ENCODE data around the gene ELF2. TPM values are rescaled to one million over a fixed set of nuclear protein-coding genes. Genes with fewer than 3 reads are reported as not detected.
A peak's percentile ranks its signal among the peaks of the same experiment; 100 is the strongest.

The ELF2 gene
- total RNA-seq, 4 donors from 2014 or later: 58.1 to 76.6 (median 65.0) TPM

DNA sequence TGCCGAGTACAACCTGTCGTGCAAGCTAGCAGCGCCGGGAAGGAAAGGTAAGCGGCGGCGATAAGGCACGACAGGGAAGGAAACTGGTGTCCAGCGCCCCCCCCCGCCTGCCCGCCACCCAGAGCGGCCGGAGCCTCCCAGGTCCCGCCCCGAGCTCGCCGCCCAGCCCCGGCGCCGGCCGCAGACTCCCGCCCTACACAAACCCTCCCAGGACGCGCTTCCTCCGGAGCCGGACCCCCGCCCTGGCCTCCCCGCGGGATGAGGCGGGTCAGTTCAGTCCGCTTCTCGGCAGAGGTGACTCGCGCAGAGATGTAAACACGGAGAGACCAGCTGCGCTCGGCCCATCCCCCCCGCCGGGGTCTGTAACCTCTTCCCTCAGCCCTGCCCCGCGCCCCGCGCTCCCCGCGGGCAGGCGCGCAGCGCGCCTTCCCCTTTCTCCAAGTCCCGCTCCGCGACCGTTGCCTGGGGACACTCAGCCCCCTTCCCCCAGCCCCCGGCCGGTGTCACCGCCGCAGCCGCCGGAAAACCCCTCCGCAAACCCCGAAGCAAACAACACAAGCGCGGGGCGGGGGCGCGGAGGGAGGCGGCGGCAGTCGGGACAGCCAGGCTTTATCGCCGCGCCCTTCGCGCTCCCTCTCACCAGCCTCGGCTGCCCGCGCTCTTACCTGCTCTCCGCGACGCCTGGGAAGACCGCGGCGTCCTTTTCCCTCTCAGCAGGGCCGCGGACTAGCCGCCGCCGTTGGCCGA is 543 bp downstream of the ELF2 start:
- TF ChIP-seq, protein P1, sequence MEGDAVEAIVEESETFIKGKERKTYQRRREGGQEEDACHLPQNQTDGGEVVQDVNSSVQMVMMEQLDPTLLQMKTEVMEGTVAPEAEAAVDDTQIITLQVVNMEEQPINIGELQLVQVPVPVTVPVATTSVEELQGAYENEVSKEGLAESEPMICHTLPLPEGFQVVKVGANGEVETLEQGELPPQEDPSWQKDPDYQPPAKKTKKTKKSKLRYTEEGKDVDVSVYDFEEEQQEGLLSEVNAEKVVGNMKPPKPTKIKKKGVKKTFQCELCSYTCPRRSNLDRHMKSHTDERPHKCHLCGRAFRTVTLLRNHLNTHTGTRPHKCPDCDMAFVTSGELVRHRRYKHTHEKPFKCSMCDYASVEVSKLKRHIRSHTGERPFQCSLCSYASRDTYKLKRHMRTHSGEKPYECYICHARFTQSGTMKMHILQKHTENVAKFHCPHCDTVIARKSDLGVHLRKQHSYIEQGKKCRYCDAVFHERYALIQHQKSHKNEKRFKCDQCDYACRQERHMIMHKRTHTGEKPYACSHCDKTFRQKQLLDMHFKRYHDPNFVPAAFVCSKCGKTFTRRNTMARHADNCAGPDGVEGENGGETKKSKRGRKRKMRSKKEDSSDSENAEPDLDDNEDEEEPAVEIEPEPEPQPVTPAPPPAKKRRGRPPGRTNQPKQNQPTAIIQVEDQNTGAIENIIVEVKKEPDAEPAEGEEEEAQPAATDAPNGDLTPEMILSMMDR (IDR thresholded peaks at IDR 0.05): peak in 1 of 6 experiments; percentile 13
- peak in 1 of 2 donors; percentile 73 for TF ChIP-seq POLR2A (IDR thresholded peaks at IDR 0.05)
- peak overlapping the region; percentile 93 to 100 (median 98) for H3K27ac ChIP-seq
- DNase-seq: peak; percentile 83 to 86
- peaks cover 6 to 16% of the 10 kb centered on the region in 2 donors for H3K4me1 ChIP-seq
- intact Hi-C loops (cut with DNase I): loop anchor here (5.0 kb wide), 4 partner anchors 94 to 159 kb away; partner anchors contain the start of gene NOCT
- H3K36me3 ChIP-seq: no peaks in the 10 kb centered on the region
- 0% methylated on average over 10 to 29 of the region's 89 CpGs for WGBS, 2 donors
- H3K9me3 ChIP-seq: no peaks in the 10 kb centered on the region
- peak overlapping the region; percentile 68 to 97 (median 93) for H3K4me3 ChIP-seq (replicated peaks in 1 of 3)
- no peaks in the 10 kb centered on the region for H3K27me3 ChIP-seq

DNA sequence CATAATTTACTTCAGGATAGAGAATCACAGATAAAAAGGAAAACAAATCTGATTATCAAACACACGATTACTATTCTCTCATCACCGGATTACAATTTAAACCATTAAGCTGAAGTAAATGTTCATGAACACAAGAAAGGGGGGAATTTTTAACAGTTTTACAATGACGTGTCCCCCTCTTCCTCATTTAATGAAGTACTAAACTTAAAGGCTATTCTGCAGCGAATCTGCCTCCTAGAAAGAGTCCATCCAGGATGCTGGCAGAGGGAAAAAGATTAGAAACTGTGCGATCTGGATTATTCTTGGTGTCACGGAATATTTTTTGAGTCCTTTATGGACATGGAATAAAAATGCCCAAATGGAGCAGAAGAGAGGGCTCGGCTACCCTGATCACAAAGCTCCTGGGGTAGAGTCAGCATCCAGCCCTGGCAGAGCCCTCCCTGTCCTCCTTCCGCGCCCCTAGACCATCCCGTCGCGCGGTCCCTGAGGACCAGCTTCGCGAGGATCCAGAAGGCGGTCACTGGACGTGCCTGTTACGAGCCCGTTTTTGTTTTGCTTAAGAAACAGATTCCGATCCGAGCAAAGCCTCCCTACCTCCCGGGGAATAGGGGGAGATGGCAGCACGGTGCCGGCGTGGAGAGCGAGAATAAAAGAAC is 1.2 kb downstream of the ELF2 start:
- Histone ChIP-seq H3K36me3 (no peaks in the 10 kb centered on the region), H3K27ac (peak overlapping the region; percentile 93 to 100 (median 98)), H3K27me3 (no peaks in the 10 kb centered on the region), H3K4me1 (peaks cover 6 to 16% of the 10 kb centered on the region in 2 donors), H3K9me3 (no peaks in the 10 kb centered on the region), H3K4me3 (replicated peaks in 1 of 3) (peak overlapping the region; percentile 68 to 97 (median 93))
- intact Hi-C loops (cut with DNase I): loop anchor here (5.0 kb wide), 4 partner anchors 93 to 158 kb away; partner anchors contain the start of gene NOCT
- no peak for DNase-seq
- 4 to 5% methylated on average over 21 to 26 of the region's 26 CpGs for WGBS, 2 donors
- TF ChIP-seq POLR2A (IDR thresholded peaks at IDR 0.05): no peak
- TF ChIP-seq, protein P1 (IDR thresholded peaks at IDR 0.05): no peak

DNA sequence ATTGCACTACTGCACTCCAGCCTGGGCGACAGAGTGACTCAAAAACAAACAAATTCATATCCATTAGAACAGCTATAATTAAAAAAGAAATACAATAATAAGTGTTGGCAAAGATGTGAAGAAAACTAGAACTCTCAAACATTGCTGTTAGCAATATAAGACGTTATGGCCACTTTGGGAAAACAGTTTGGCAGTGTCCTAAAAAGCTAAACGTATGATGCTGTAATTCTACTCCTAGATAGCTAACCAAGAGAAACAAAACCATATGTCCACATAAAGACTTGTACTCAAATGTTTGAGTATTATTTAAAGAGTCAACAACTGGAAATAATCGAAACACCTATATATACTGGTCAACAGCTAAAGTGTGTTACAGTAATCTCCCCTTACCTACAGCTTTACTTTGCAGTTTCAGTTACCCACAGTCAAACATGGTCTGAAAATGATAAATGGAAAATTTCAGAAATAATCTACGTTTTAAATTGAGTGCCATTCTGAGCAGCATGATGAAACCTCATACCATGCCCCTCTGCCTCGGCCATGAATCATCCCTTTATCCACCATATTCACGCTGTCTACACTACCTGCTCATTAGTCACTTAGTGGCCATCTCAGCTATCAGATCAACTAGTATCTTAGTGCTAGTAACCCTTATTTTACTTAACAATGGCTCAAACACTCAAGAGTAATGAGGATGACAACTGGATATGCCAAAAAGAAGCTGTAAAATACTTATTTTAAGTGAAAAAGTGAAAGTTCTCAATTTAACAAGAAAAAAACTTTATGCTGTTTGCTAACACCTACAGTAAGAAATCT is 4.9 kb downstream of the ELF2 start:
- WGBS, 2 donors: 70 to 71% methylated on average over 7 of the region's 7 CpGs
- no peak for TF ChIP-seq POLR2A (IDR thresholded peaks at IDR 0.05)
- intact Hi-C loops (cut with DNase I): no loop called here

DNA sequence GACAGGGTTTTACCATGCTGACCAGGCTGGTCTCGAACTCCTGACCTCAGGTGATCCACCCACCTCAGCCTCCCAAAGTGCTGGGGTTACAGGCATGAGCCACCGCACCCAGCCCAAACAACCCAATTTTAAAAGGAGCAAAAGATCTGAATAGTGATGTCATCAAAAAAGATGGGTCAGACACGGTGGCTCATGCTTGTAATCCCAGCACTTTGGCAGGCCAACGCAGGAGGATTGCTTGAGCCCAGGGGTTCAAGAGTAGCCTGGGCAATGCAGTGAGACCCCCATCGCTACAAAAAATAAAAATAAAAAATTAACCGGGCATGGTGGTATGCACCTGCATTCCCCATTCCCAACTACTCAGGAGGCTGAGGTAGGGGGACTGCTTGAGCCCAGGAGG is 6.1 kb downstream of the ELF2 start:
- TF ChIP-seq, protein P1 (IDR thresholded peaks at IDR 0.05): no peak
- TF ChIP-seq POLR2A (IDR thresholded peaks at IDR 0.05): no peak
- intact Hi-C loops (cut with DNase I): no loop called here
- Histone ChIP-seq H3K4me3 (replicated peaks in 1 of 3) (no peak overlapping the region), H3K36me3 (no peaks in the 10 kb centered on the region), H3K9me3 (no peaks in the 10 kb centered on the region), H3K27ac (no peak overlapping the region), H3K27me3 (no peaks in the 10 kb centered on the region), H3K4me1 (peaks cover 24 to 37% of the 10 kb centered on the region in 2 donors)
- DNase-seq: no peak
- WGBS, 2 donors: 95 to 98% methylated on average over 6 of the region's 6 CpGs

More for the DNA sequence above, 4.9 kb downstream of the ELF2 start:
- DNase-seq: no peak
- Histone ChIP-seq H3K36me3 (no peaks in the 10 kb centered on the region), H3K4me3 (replicated peaks in 1 of 3) (no peak overlapping the region), H3K27ac (no peak overlapping the region), H3K9me3 (no peaks in the 10 kb centered on the region), H3K4me1 (peaks cover 21 to 36% of the 10 kb centered on the region in 2 donors), H3K27me3 (no peaks in the 10 kb centered on the region)

DNA sequence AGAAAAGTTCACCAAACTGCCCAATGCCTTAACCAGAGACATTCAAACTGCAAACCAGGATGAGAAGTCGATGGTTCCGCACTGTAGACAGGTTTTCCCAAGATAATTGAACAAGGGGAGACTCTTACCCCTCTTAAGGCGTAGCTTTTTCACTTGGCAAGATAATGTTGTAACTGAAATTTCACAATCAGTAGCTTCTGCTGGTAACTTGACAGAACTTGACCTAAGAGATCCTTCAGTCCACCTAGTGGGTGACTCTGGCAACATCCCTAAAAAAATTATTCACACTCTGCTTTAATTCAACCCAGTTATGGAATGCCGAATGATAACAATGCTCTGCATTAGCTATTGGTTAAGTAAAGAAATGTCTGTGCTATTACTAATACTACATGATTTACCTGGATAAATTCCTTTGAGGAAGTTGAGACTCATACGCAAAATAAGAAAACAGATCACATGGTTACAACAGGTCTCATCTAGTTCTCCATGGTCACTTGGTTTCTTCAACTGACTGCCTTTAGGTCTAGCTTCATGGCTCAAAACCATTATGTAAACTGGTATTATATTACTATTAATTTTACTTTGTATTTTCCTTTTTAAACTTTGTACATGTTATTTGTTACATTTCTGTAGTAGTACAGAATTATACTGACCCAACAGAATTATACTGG is 9.1 kb downstream of the ELF2 start:
- H3K9me3 ChIP-seq: no peaks in the 10 kb centered on the region
- H3K4me1 ChIP-seq: peaks cover 18 to 39% of the 10 kb centered on the region in 2 donors
- WGBS, 2 donors: 43 to 45% methylated on average over 5 of the region's 5 CpGs
- TF ChIP-seq, protein P1 (IDR thresholded peaks at IDR 0.05): peak in 4 of 6 experiments; percentile 48 to 75 (median 53)
- no peak for TF ChIP-seq POLR2A (IDR thresholded peaks at IDR 0.05)
- peak overlapping the region; percentile 53 to 60 (median 53) for H3K27ac ChIP-seq
- no peak for DNase-seq
- intact Hi-C loops (cut with DNase I): no loop called here
- no peaks in the 10 kb centered on the region for H3K27me3 ChIP-seq
- no peak overlapping the region for H3K4me3 ChIP-seq (replicated peaks in 1 of 3)
- H3K36me3 ChIP-seq: no peaks in the 10 kb centered on the region

All from thyroid gland (tissue), 4 donors.